GM18907 (cell line): ENCODE data around the gene TTC28.
A peak's percentile ranks its signal among the peaks of the same experiment; 100 is the strongest.

Experiments
- ATAC-seq: cut with Tn5 transposase; IDR thresholded peaks from one replicate; pipeline ENCODE4 v1.9.1; 2021; ENCODE audit warnings: mild to moderate bottlenecking, moderate library complexity; ENCODE audit not compliant: unreplicated experiment

The TTC28 gene

GRCh38 chr22:28034145-28034759, 645.4 kb downstream of the TTC28 start:
- no peak for ATAC-seq

GRCh38 chr22:28032861-28033260, 646.8 kb downstream of the TTC28 start:
- ATAC-seq = no peak

- ATAC-seq = no peak
Measured at GRCh38 chr22:28031383-28031922, 648.2 kb downstream of the TTC28 start.

GRCh38 chr22:28030473-28030872, 649.2 kb downstream of the TTC28 start:
- ATAC-seq = no peak

- no peak for ATAC-seq
Measured at GRCh38 chr22:28029956-28030355, 649.7 kb downstream of the TTC28 start.

GRCh38 chr22:28029201-28029948, 650.3 kb downstream of the TTC28 start:
- ATAC-seq = no peak

GRCh38 chr22:28027453-28028448, 651.9 kb downstream of the TTC28 start:
- no peak for ATAC-seq

- ATAC-seq = no peak
Measured at GRCh38 chr22:28025866-28026575, 653.6 kb downstream of the TTC28 start.

GRCh38 chr22:28025333-28025732, 654.3 kb downstream of the TTC28 start:
- no peak for ATAC-seq

GRCh38 chr22:28024422-28024888, 655.2 kb downstream of the TTC28 start:
- no peak for ATAC-seq

- no peak for ATAC-seq
Measured at GRCh38 chr22:28023774-28024173, 655.9 kb downstream of the TTC28 start.

GRCh38 chr22:28023036-28023435, 656.6 kb downstream of the TTC28 start:
- no peak for ATAC-seq

GRCh38 chr22:28021998-28022660, 657.5 kb downstream of the TTC28 start:
- ATAC-seq = no peak

- ATAC-seq = no peak
Measured at GRCh38 chr22:28021116-28021997, 658.3 kb downstream of the TTC28 start.

GRCh38 chr22:28019881-28020861, 659.5 kb downstream of the TTC28 start:
- ATAC-seq = peak; percentile 45

- no peak for ATAC-seq
Measured at GRCh38 chr22:28019360-28019759, 660.3 kb downstream of the TTC28 start.

GRCh38 chr22:28018461-28018927, 661.1 kb downstream of the TTC28 start:
- no peak for ATAC-seq
